GM19025 (cell line): ENCODE data around the gene DENND4A.

Experiments used
- ATAC-seq: cut with Tn5 transposase; IDR thresholded peaks from one replicate; pipeline ENCODE4 v1.9.1; 2021; ENCODE audit warnings: mild to moderate bottlenecking, low read depth, moderate library complexity; ENCODE audit not compliant: unreplicated experiment

The DENND4A gene

GRCh38 chr15:65792138-65792987 lies at the start of gene DENND4A:
TSS of gene DENND4A (minus strand) at chr15:65792293. CDS start at chr15:65756450, 35,843 bp downstream.
- ATAC-seq, result peak; percentile 80

DNA sequence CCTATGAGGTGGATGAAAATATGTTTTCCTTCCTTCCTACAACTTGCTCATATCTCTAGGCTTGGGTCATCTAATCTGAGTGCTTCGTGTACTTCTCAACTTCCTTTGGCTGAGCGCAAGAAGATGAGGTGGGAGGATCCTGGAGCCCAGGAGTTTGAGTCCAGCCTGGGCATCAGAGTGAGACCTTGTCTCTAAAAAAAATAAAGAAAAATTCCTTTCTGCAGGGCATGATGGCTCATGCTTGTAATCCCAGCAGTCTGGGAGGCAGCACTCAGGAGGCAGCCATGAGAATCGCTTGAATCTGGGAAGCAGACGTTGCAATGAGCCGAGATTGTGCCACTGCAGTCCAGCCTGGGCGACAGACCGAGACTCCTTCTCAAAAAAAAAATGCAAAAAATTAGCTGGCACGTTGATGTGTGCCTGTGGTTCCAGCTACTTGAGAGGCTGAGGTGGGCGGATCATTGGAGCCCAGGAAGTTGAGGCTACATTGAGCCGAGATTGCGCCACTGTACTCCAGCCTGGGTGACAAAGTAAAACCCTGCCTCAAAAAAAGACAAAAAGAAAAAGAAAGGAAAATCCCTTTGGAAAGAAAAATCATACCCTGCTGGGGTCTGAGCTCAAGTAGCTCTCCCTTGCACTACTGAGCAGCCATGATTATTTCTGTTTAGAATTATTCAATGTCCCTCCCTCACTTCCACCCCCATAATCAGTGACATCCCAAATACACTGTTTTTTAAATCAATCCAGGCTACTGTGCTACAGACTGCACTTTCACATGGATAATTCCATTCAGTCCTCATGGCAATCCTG lies 49.2 kb upstream of the DENND4A start:
- no peak for ATAC-seq

- ATAC-seq, result no peak
Measured at GRCh38 chr15:65839985-65840384, 47.9 kb upstream of the DENND4A start.

DNA sequence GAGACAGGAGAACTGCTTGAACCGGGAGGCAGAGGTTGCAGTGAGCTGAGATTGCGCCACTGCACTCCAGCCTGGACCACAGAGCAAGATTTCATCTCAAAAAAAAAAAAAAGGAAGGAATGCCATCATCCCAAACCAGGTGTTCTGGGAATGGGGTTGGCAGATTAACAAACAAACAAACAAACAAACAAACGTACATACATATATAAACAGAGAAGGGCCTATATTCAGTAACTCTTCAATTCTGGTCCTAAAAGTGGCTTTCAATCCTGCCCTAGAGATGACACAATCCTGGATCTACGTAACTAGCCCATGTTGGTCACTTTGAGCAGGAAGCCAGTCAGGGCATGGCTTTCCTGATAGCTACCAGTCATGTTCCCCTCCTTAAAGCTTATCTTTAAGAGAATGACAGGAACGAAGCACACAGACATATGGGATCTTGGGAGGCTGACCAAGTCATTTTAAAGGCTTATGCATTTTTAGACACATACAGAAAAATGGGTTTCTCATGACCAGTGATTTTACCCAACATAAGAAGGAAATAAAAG lies 47.3 kb upstream of the DENND4A start:
- ATAC-seq, result no peak

DNA sequence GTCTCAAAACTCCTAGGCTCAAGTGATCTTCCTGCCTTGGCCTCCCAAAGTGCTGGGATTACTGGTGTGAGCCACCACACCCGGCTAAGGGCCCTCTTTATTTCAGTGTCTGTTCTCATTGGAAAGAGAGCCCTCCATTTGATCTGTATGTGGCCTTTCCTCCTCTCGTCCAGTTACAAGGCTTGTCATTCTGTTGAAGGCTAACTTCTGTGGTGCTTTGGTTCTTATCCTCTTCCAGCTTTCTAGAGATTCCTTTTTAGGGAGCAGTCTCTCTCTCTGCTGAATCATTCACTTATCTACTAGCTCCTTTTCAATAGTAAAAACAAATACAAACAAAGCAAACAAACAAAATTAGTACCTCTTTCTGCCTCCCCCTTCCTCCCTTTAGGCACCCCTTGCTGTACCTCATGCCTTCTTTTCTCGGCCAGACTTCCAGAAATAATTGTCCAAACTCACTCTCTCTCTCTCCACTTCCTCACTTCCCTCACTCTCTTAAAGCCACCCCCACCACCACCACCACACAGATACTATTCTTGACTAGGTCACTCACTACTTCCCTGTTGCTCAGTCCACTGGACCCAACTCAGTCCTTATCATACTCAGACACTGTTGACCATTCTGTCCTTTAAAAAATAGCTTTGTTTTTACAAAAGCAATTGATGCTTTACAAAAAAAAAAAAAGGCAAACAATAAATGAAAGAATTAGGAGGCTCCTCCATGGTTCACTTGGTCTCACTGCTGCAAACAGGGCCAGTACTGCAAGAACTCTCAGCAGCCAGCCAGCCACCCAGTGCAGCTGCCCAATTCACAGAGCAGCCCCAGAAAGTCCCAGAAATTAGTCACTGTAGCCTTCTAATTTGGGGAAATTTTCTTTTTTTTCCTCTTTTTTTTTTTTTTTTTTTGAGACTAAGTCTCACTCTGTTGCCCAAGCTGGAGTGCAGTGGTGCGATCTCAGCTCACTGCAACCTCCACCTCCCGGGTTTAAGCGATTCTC lies 45.5 kb upstream of the DENND4A start:
- ATAC-seq, result no peak

DNA sequence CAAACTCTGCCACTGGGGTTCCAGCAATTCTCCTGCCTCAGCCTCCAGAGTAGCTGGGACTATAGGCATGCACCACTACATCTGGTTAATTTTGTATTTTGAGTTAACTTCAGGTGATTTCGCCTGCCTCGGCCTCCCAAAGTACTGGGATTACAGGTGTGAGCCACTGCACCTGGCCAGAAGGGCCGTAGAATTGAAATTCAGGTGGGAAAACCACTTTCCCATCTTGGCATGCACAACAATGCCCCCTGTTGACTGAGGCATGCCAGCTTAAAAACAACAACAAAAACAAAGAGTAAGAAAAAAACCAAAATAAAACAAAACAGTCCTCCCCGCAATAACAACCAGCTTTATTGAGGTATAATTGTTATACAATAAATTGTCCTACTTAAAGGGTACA lies 44.6 kb upstream of the DENND4A start:
- ATAC-seq, result no peak

DNA sequence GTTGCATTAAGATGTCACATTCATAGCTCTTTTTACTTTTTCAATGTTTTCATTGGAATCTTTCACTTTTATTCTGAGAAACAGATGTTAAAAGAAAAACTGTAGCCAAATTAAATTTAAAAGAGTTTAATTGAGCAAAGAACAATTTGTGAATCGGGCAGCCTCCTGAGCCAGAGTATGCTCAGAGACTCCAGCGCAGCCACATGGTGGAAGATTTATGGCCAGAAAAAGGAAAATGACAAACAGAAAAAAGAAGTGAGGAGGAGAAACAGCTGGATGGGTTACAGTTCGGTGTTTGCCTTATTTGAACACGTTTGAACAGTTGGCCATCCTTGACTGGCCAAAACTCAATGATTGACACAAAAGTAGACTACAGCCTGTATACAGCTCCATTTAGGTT lies 43.4 kb upstream of the DENND4A start:
- ATAC-seq, result no peak

DNA sequence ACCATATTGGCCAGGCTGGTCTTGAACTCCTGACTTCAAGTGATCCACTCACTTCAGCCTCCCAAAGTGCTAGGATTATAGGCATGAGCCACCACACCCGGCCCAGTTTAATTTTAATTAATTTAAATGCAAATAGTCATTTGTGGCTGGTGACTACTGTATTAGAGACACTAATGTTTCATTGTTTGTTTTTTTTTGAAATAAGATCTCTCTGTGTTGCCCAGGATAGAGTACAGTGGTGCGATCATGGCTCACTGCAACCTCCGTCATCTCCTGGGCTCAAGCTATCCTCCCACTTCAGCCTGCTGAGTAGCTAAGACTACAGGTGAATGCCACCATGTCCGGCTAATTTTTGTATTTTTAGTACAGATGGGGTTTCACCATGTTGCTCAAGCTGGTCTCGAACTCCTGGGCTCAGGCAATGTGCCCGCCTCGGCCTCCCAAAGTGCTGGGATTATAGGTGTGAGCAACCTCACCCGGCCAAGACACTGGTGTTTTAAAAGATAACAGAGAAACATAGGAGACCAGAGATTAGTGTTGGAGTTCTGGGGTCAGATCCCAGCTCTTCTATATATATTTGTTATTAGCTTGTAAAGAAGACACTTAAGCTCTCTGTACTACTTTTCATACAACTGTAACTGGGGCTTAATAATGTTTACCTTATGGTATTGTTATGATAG lies 42.6 kb upstream of the DENND4A start:
- no peak for ATAC-seq

GRCh38 chr15:65833501-65834205 lies 41.6 kb upstream of the DENND4A start:
- no peak for ATAC-seq

GRCh38 chr15:65832549-65833364 lies 40.7 kb upstream of the DENND4A start:
- no peak for ATAC-seq

- no peak for ATAC-seq
Measured at GRCh38 chr15:65829130-65829764, 37.2 kb upstream of the DENND4A start.

DNA sequence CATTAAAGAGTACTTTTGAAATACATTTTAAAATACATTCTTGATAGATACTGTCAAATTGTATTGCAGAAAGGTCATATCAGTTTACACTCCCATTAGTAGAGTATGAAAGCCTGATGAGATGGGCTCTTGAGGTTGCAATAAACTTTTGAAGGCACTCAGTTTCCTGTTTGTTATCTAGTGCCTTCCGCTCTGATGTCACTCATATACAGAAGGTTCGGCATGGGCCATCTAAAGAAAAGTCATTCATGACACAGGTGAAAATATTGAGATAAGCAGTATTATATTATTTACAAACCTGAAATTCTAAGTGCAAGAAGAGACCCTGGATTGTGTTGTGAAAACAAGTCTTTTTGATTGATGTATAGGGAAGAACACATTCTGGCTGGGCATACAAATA lies 36.5 kb upstream of the DENND4A start:
- no peak for ATAC-seq

GRCh38 chr15:65827065-65827464 lies 35.0 kb upstream of the DENND4A start:
- no peak for ATAC-seq

DNA sequence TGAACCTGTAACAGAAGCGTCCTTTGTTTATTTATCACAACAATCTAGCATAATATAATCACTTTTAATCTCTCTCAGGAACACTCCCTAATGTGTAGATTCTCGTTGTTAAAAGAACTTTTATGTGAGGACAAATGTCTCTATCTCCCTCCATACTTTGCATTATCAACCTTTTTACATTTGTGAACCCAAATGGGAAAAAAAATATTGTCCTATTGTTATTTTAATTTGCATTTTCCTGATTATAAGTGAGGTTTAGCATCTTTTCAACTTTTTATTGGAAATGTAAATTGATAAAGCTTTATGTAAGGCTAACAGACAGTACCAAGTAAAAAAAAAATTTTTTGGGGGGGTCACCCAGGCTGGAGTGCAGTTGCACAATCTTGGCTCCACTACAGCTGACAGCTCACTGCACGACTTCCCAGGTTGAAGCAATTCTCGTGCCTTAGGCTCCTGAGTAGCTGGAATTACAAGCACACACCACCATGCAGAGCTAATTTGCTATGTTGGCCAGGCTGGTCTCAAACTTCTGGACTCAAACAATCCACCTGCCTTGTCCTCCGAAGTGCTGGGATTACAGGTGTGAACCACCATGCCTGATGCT lies 33.0 kb upstream of the DENND4A start:
- no peak for ATAC-seq

GRCh38 chr15:65824031-65824743 lies 32.1 kb upstream of the DENND4A start:
- no peak for ATAC-seq

DNA sequence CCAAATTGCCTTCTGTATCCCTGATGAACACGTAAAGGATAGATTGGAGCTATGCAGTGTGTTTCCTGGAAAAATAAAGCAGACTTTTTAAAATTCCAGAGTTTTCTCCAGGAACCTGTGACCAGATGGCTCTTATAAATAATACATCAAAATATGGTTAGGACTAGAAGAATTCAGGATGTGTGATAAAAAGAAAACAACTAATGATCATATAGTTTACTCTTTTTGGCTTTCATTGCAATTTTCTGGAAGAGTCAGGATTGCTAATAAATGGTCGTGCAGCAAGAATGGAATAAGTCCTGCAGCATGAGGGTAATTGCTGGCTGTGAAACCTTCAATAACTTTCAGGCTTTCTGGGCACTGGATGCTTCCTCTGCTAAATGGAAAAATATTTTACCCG lies 30.2 kb upstream of the DENND4A start:
- ATAC-seq, result no peak

DNA sequence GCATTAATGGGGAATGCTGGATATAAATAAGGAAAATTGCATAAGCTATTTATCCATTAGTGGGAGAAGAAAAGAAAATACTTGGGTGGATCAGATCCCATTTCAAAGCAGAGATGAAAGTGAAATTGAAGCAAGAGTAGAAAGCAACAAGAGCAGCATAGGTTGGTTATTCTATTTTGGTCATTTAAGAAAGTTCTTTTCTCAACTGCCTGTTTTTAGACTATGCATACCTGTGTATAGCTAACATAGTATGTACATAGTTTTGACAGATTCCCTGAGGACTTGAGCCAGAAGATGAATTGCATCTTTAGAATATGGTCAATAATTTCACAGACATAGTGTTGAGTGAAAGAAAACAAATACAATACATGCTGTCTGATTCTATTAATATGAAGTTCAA lies 29.0 kb upstream of the DENND4A start:
- no peak for ATAC-seq
